Spinal cord (tissue), 10 donors: ENCODE data around the gene CLDN19. TPM values are rescaled to one million over a fixed set of nuclear protein-coding genes. Genes with fewer than 3 reads are reported as not detected.
"Not testable (repeated sequence)": the region's sequence is repeated elsewhere in the genome, so short reads cannot be mapped to it uniquely, and the experiment has no call there.

Experiments used
- DNase-seq, 6 donors: peaks; one replicate each; pipeline versions ENCODE4 v3.0.0 to v3.0.0-alpha.2; 2013 to 2015; ENCODE audit warnings: low spot score in 6 of 6, low read depth in 4 of 6
- H3K27ac ChIP-seq: one replicate; pipeline ENCODE4 v1.5.1; 2013; ENCODE audit warnings: low read depth, low read length, control low read depth
- H3K27me3 ChIP-seq: one replicate; pipeline ENCODE4 v1.6.1; 2013; ENCODE audit warnings: low read length; ENCODE audit not compliant: control insufficient read depth, insufficient read depth
- H3K36me3 ChIP-seq: one replicate; pipeline ENCODE4 v1.6.1; 2013; ENCODE audit warnings: low read length; ENCODE audit not compliant: control insufficient read depth, insufficient read depth
- H3K4me1 ChIP-seq: one replicate; pipeline ENCODE4 v1.6.1; 2013; ENCODE audit warnings: low read length; ENCODE audit not compliant: control insufficient read depth, insufficient read depth
- H3K4me3 ChIP-seq: one replicate; pipeline ENCODE4 v1.5.1; 2013; ENCODE audit warnings: low read depth, low read length, control low read depth
- H3K9me3 ChIP-seq: one replicate; pipeline ENCODE4 v1.6.1; 2013; ENCODE audit warnings: low read length; ENCODE audit not compliant: control insufficient read depth, insufficient read depth
- WGBS: methylation state at CpG from one replicate; pipeline ENCODE4 v1.1.5; 2013; ENCODE audit warnings: missing lambda C conversion rate; ENCODE audit not compliant: insufficient coverage; 5-methylcytosine and 5-hydroxymethylcytosine counted together
- polyA plus RNA-seq, 2 donors: library from polyadenylated mRNA; unstranded; fragments of 120-200 nt; gene quantifications; one replicate each; pipeline ENCODE4 v1.2.1, GENCODE V29; 2013; ENCODE audit not compliant: insufficient read length in 2 of 2
- total RNA-seq, 2 donors: library from RNA; depleted of rRNA in 1 of 2; stranded (reverse); fragments of 120-200 nt in 1 of 2; fragments of >200 nt in 1 of 2; gene quantifications; one replicate each; pipeline versions ENCODE4 v1.2.3 to v1.2.4, GENCODE V29; 2013 to 2014
- donor health status: healthy.

Gene CLDN19
- total and polyA plus RNA-seq, 4 donors: 2.7 to 20.6 (median 12.5) TPM

DNA sequence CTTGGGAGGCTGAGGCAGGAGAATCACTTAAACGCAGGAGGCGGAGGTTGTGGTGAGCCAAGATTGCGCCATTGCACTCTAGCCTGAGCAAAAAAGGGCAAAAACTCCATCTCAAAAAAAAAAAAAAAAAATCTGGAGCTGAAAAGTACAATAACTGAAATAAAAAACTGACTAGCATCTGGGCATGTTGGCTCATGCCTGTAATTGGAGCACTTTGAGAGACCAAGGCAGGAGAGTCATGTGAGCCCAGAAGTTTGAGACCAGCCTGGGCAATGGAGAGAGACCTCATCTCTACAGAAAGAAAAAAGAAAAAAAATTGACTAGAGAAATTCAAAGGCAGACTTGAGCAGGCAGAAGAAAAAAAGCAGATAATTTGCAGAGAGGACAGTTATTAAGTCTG lies 18.1 kb downstream of the CLDN19 start:
- Histone ChIP-seq H3K9me3 (peaks cover 2% of the 10 kb centered on the region), H3K27me3 (no peaks in the 10 kb centered on the region), H3K27ac (no peak overlapping the region), H3K4me3 (no peak overlapping the region), H3K4me1 (no peaks in the 10 kb centered on the region), H3K36me3 (peaks cover 8% of the 10 kb centered on the region)
- no CpG with 5 or more reads among the region's 3 CpGs for WGBS
- no peak for DNase-seq

DNA sequence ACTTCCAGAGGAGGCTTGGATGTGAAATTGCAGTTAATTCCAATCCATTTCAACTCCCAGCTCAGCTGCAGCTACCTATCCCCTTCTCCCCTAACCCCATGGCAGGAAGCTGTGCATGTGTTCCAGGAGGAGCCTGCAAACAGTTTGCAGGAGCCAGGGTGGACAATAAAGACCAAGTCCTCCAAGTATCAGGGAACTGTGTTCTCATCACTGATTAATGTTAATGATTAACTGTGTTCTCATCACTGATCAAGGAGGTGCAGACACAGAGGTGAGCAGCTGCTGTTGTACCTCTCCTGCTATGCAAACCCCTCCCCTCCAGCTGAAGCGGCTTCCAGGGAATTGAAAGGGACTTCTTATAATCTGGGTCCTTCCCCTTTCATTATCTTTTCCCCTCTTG lies 19.2 kb downstream of the CLDN19 start:
- no peak for DNase-seq
- WGBS: 88% methylated on average over 1 of the region's 1 CpG
- Histone ChIP-seq H3K4me3 (no peak overlapping the region), H3K36me3 (peaks cover 9% of the 10 kb centered on the region), H3K9me3 (peaks cover 2% of the 10 kb centered on the region), H3K27ac (no peak overlapping the region), H3K4me1 (no peaks in the 10 kb centered on the region), H3K27me3 (no peaks in the 10 kb centered on the region)

DNA sequence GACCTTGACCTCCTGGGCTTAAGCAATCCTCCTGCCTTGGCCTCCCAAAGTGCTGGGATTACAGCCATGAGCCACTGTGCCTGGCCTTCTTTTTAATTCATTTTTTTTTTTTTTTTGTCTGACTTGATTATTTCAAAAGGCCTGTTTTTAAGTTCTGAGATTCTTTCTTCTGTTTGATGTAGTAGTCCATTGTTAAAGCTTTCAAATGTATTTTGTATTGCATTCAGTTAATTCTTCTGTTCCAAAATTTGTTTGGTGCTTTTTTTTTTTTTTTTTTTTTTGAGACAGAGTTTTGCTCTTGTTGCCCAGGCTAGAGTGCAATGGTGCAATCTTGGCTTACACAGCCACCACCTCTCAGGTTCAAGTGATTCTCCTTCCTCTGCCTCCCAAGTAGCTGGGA lies 25.6 kb downstream of the CLDN19 start:
- not testable (repeated sequence) for DNase-seq, H3K4me3 ChIP-seq, H3K4me1 ChIP-seq, H3K27me3 ChIP-seq, H3K9me3 ChIP-seq, H3K27ac ChIP-seq
- peaks cover 23% of the 10 kb centered on the region for H3K36me3 ChIP-seq

DNA sequence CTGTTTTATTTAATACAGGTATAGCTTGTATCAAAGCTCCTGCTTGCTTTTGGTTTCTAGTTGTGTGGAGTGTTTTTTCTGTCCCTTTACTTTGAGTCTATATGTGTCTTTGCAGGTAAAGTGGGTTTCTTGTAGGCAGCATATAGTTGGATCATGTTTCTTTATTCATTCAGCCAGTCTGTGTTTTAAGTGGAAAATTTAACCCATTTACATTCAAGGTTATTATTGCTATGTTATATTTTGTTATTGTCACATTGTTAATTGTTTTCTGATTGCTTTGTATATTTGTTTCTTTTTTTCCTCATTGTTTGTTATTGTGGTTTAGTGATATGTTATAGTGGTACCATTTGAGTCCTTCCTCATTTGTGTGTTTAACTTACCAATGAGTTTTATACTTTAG lies 26.7 kb downstream of the CLDN19 start:
- Histone ChIP-seq H3K27me3 (no peaks in the 10 kb centered on the region), H3K4me3 (no peak overlapping the region), H3K4me1 (no peaks in the 10 kb centered on the region), H3K36me3 (peaks cover 25% of the 10 kb centered on the region), H3K9me3 (peaks cover 5% of the 10 kb centered on the region), H3K27ac (no peak overlapping the region)
- DNase-seq: no peak

DNA sequence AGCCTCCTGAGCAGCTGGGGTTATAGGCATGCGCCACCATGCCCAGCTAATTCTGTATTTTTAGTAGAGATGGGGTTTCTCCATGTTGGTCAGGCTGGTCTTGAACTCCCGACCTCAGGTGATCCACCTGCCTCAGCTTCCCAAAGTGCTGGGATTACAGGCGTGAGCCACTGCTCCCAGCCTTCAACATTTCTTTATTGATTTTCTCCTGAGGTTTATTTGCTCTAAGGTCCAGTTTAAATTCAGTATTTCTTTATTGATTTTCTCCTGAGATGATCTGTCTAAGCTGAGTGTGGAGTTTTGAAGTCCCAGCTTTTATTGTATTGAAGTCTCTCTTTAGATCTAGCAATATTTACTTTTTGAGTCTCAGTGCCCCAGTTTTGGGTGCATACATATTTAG lies 27.2 kb downstream of the CLDN19 start:
- not testable (repeated sequence) for H3K27ac ChIP-seq, H3K4me1 ChIP-seq, H3K27me3 ChIP-seq, DNase-seq, H3K4me3 ChIP-seq, H3K9me3 ChIP-seq
- H3K36me3 ChIP-seq: peaks cover 23% of the 10 kb centered on the region
- WGBS: no CpG with 5 or more reads among the region's 3 CpGs

DNA sequence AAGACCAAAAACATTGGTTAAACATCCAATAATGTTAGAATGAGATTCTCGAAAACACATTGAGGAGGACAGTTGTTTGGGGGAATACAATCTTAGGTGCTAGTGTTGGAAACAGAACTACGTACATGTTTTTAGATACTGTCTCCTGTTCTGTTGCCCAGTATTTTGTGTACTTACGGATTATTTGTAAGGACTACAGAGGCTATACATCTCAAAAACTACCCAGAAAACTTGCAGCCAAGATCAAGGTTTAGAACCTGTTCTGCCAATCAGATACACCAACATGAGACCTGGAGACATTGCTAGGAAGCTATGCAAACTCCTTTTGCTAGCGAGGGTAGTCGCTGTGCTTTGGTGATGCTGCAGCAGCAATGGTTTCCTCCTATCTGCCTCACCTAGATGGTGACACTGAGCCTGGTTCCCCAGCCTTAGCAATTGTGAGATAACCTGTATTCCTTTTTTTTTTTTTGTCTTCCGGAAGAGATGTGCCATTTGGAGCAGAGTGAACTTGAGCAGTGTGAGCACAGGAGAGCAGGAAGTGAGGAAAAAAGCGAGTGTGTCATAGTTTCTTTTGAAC lies 36.1 kb downstream of the CLDN19 start:
- H3K9me3 ChIP-seq: no peaks in the 10 kb centered on the region
- H3K27ac ChIP-seq: no peak overlapping the region
- no peak overlapping the region for H3K4me3 ChIP-seq
- peaks cover 41% of the 10 kb centered on the region for H3K36me3 ChIP-seq
- 100% methylated on average over 5 of the region's 7 CpGs for WGBS
- no peaks in the 10 kb centered on the region for H3K4me1 ChIP-seq
- H3K27me3 ChIP-seq: no peaks in the 10 kb centered on the region
- no peak for DNase-seq

DNA sequence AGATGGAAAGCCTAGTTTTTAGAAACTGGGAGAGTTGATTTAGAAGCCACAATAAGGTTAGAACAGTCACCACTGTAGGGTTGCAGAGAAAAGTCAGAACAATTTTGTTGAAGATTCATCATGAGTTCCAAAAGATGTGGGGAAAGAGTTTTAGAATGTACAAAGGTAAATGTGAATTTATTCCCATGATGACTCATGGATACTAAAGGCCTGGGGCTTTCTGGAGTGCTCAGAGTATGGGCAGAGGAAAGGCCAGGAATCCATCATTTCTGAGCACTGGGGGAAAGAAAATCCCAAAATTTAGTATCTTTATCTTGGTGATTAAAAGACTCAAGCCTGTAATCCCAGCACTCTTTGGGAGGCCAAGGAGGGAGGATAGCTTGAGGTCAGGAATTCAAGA lies 40.0 kb downstream of the CLDN19 start:
- H3K36me3 ChIP-seq: peaks cover 40% of the 10 kb centered on the region
- no peaks in the 10 kb centered on the region for H3K4me1 ChIP-seq

DNA sequence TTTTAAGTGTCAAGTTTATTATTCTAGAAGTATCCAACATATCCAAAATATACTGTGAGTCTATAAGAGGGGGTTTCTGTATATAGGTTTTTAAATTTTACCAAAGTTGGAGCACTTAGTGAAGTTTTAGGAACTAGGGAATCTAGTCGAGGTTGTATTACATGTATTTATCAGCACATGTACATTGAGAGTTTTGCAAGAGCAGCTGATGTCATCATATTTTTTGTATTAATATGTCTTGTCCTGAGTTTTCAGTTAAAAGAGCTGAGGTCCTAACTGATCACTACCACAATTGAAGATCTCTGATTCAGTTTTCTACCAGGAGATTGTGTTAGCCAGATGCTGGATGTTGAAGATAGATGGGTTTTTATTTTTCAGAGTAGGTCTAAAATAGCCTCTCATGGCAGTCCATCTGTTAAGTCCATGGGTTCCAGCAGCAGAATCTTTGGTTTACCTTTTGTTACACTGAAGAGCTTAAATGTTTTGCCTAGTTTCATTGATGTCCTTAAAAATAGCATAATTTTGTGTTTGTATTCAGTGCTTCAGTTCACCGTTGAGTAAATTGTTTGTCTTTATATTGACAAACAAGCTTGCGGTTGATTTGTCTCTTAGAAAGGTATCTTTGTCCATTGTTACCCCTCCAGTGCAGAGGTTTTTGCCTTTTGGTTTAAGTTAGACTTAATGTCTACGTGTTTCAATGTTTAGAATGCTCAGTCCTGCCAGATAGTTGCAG lies 41.8 kb downstream of the CLDN19 start:
- DNase-seq: no peak
- H3K27ac ChIP-seq: no peak overlapping the region
- WGBS: 100% methylated on average over 2 of the region's 4 CpGs
- no peak overlapping the region for H3K4me3 ChIP-seq
- H3K36me3 ChIP-seq: peaks cover 34% of the 10 kb centered on the region
- no peaks in the 10 kb centered on the region for H3K4me1 ChIP-seq
- no peaks in the 10 kb centered on the region for H3K9me3 ChIP-seq
- no peaks in the 10 kb centered on the region for H3K27me3 ChIP-seq

More for the DNA sequence above, 40.0 kb downstream of the CLDN19 start:
- H3K9me3 ChIP-seq: no peaks in the 10 kb centered on the region
- no peak overlapping the region for H3K27ac ChIP-seq
- no peaks in the 10 kb centered on the region for H3K27me3 ChIP-seq
- H3K4me3 ChIP-seq: no peak overlapping the region
- DNase-seq: no peak

DNA sequence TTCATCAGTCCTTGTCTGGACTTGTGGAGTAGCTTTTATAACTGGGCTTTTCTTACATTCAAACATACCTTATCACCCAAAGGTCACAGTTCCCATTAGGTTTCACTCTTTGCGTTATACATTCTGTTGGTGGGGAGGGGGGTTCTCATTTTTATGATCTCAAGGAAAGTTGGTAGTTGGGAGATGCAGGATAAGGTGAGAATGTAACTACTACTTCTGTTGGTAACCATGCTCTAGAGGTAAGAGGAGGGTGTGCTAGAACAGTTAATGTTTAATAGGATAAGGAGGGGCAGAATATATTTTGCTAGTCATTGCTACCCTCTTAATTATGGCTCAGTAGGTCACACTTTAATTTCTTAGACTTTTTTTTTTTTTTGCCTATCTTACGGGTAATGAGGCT lies 47.1 kb downstream of the CLDN19 start:
- no peak for DNase-seq
- Histone ChIP-seq H3K36me3 (peaks cover 10% of the 10 kb centered on the region), H3K27me3 (no peaks in the 10 kb centered on the region), H3K27ac (no peak overlapping the region), H3K4me3 (no peak overlapping the region), H3K4me1 (peaks cover 4% of the 10 kb centered on the region), H3K9me3 (no peaks in the 10 kb centered on the region)
- no CpG with 5 or more reads among the region's 2 CpGs for WGBS

DNA sequence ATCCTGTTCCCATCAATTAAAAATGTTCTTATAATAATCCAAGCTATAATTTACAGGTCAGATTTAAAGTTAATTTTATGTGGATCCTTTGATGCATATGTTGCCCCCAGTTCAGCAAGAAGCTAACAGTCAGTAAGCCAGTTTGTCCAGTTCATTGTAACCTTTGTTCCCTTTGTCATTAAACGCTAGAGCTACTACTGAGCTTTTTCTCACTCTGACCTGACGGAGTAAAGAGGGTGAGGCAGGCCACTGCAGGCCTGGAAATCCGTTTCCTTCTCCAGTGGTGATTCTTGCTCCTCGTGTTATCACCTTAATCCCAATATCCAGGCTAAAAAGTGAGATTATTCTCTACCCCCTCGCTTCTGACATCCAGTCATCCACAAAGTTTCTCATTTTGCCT lies 47.6 kb downstream of the CLDN19 start:
- Histone ChIP-seq H3K4me1 (peaks cover 4% of the 10 kb centered on the region), H3K27ac (no peak overlapping the region), H3K27me3 (no peaks in the 10 kb centered on the region), H3K36me3 (peaks cover 7% of the 10 kb centered on the region), H3K4me3 (no peak overlapping the region), H3K9me3 (no peaks in the 10 kb centered on the region)
- no peak for DNase-seq
- 41% methylated on average over 4 of the region's 5 CpGs for WGBS
